Measurements from ENCODE around the gene SYNE1. TPM values are rescaled to one million over a fixed set of nuclear protein-coding genes. Genes with fewer than 3 reads are reported as not detected.
"Not testable (repeated sequence)": the region's sequence is repeated elsewhere in the genome, so short reads cannot be mapped to it uniquely, and the experiment has no call there.

SYNE1 gene
- total and polyA plus RNA-seq, 5 experiments from 2014 or later = 40.7 to 186 (median 69.5) TPM

- Mint-ChIP-seq H3K4me3 (no peak overlapping the region), H3K27ac (no peak overlapping the region), H3K36me3 (no peaks in the 10 kb centered on the region), H3K4me1 (no peaks in the 10 kb centered on the region), H3K9me3 (no peaks in the 10 kb centered on the region), H3K27me3 (no peaks in the 10 kb centered on the region)
- ATAC-seq = no peak
- POLR2A ChIA-PET = no interaction called here
- no peak for DNase-seq
Observed at GRCh38 chr6:152330961-152331360, 306.2 kb downstream of the SYNE1 start.

DNA sequence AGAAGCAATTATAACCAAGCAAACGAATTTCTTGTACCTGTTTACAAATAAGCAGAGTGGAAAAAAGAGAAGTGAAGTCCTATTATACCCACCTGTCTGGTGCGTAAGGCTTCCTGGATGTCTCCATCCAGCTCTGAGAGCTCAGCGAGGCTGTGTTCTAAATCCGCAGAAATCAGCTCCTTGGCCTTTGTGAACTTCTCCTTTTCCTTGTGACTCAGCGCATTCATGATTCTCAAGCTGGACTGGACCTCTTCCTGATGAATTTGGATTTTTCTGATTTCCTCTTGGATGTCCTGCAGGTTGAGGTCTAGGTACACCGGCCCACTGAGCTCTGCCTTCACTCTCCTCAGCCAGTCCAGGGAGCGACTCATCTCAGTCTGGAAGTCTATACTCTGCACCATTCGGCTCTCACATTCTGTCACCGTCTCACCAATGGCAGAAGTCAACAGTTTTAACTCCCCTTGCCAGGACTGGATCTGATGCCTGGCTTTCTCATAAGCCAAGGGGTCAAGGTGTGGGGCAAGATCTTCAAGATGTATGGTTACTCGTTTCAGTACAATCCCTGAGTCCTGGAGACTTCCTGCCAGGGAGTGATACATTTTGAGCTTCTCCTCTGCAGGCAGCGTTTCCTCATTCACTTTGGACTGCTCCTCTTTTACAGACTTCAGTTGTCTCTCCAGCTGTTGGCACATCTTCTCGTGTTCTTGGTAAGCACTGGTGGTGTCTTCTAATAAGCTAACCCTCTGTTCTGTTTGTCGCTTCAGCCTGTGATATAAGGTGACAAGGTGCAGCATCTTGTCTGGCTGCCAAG, 307.3 kb downstream of the SYNE1 start:
- POLR2A ChIA-PET = no interaction called here
- Mint-ChIP-seq H3K9me3 (no peaks in the 10 kb centered on the region), H3K36me3 (no peaks in the 10 kb centered on the region), H3K4me3 (no peak overlapping the region), H3K27ac (no peak overlapping the region), H3K27me3 (no peaks in the 10 kb centered on the region), H3K4me1 (no peaks in the 10 kb centered on the region)
- ATAC-seq = no peak
- no peak for DNase-seq

DNA sequence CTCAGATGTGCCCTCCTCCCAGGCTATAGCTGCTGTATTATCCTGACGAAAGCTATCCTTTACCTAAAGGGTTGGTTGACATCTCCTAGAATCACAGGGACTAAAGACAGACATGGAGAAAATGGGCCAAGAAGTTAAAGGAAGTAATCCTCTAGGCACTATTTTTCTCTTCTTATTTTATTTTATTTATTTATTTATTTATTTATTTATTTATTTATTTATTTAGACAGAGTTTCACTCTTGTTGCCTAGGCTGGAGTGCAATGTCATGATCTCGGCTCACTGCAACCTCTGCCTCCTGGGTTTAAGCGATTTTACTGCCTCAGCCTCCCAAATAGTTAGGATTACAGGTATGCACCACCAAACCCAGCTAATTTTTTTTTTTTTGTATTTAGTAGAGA, 309.0 kb downstream of the SYNE1 start:
- H3K36me3 Mint-ChIP-seq, H3K4me1 Mint-ChIP-seq, H3K4me3 Mint-ChIP-seq, DNase-seq, H3K27ac Mint-ChIP-seq, H3K27me3 Mint-ChIP-seq, H3K9me3 Mint-ChIP-seq, ATAC-seq, POLR2A ChIA-PET: not testable (repeated sequence)

- Mint-ChIP-seq H3K9me3 (no peaks in the 10 kb centered on the region), H3K27me3 (peaks cover 0 to 10% (median 0%) of the 10 kb centered on the region in 5 donors), H3K27ac (no peak overlapping the region), H3K4me3 (no peak overlapping the region), H3K36me3 (no peaks in the 10 kb centered on the region), H3K4me1 (no peaks in the 10 kb centered on the region)
- POLR2A ChIA-PET = no interaction called here
- DNase-seq (no peak), ATAC-seq (no peak)
Observed at GRCh38 chr6:152323376-152323775, 313.8 kb downstream of the SYNE1 start.

DNA sequence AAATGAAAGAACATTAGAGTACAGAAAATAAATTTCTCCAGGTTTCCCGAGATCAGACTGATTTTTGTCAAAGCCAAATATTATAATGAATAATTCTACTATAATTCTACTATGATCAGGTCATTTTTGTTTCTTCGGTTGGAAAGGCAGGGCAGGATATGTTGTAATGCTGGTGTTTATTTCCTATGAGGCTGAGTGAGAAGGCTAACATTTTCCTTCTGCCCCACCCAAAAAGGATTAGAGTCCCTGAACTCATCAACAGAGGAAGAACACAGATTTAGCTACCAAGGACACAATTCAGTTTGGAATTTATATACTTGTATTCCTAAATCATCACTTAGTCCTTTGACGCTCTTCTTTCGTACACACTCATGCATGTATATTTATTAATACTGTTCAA, 318.9 kb downstream of the SYNE1 start:
- POLR2A ChIA-PET = interaction anchor here (0.6 kb wide), 1 partner anchor 21 kb away, joined by 3 read pairs; no protein-coding TSS in a partner anchor
- no peak overlapping the region for H3K27ac Mint-ChIP-seq

GRCh38 chr6:152316024-152316423, 321.1 kb downstream of the SYNE1 start:
- peak overlapping the region in 1 of 10 donors; percentile 24 for H3K27ac Mint-ChIP-seq
- peaks cover 5 to 6% (median 6%) of the 10 kb centered on the region in 4 donors for H3K4me1 Mint-ChIP-seq
- DNase-seq = no peak
- no peaks in the 10 kb centered on the region for H3K9me3 Mint-ChIP-seq
- ATAC-seq = no peak
- H3K27me3 Mint-ChIP-seq = peaks cover 0 to 3% (median 0%) of the 10 kb centered on the region in 5 donors
- no peak overlapping the region for H3K4me3 Mint-ChIP-seq
- POLR2A ChIA-PET = no interaction called here
- no peaks in the 10 kb centered on the region for H3K36me3 Mint-ChIP-seq

More for the DNA sequence above, 318.9 kb downstream of the SYNE1 start:
- Mint-ChIP-seq H3K36me3 (no peaks in the 10 kb centered on the region), H3K27me3 (peaks cover 0 to 10% (median 0%) of the 10 kb centered on the region in 5 donors), H3K9me3 (no peaks in the 10 kb centered on the region), H3K4me1 (peaks cover 0 to 4% (median 2%) of the 10 kb centered on the region in 4 donors), H3K4me3 (no peak overlapping the region)
- no peak for DNase-seq
- no peak for ATAC-seq

DNA sequence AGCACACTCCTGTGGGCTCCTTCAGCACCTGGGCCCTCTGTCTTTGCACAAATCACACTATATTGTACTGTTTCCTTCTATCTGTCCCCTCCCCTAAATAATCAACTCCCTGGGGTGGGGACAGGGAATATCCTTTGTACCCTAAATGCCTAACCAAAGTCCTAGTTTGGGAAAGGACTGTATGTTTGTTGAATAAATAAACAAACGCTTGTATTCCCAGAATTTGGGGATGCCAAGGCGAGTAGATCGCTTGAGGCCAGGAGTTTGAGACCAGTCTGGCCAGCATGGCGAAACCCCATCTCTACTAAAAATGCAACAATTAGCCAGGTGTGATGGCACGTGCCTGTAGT, 322.7 kb downstream of the SYNE1 start:
- H3K9me3 Mint-ChIP-seq = no peaks in the 10 kb centered on the region
- no peak overlapping the region for H3K4me3 Mint-ChIP-seq
- H3K36me3 Mint-ChIP-seq = no peaks in the 10 kb centered on the region
- peaks cover 14 to 21% (median 17%) of the 10 kb centered on the region in 4 donors for H3K4me1 Mint-ChIP-seq
- POLR2A ChIA-PET = interaction anchor here (0.6 kb wide), 1 partner anchor 823 kb away, joined by 8 read pairs; no protein-coding TSS in a partner anchor
- peaks cover 0 to 2% (median 0%) of the 10 kb centered on the region in 5 donors for H3K27me3 Mint-ChIP-seq
- DNase-seq (no peak), ATAC-seq (no peak)
- no peak overlapping the region for H3K27ac Mint-ChIP-seq

DNA sequence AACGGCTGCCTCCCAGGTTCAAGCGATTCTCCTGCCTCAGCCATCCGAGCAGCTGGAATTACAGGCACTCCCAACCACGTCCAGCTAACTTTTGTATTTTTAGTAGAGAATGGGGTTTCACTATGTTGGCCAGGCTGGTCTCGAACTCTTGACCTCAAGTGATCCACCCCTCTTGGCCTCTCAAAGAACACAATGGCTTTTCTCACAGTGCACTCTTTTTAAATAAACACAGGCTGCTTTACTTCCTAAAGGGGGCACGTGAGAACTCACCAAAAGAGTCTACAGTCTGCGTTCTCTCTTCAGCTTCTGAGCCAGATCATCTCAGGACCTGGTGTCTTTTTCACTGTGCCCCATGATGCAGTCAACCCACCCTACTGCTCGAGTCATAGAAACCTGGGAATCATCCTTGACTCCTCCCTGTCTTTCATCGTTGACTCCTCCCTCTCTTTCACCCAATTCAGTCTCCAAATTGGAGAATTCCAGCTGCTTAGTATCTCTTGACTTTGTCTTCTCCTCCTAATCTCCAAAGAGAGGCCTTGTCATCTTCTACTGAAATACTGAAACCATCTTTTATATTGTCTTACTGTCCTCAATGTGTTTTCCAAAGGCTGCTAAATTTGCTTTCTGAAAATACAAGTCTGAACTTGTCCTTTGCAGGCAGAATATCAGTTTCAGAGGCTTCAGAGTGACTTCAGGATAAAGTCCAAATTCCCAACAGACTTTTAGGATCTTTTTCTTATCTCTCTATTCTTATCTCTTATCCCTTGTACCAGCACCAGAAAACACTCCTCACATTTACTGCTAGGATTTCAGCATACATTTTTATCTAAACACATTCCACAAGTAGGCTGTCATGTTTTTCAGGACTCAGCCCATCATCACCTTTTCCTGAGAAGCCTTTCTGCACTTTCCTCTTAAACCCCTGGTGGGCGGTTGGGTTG, 323.4 kb downstream of the SYNE1 start:
- no peak for DNase-seq
- Mint-ChIP-seq H3K27me3 (no peaks in the 10 kb centered on the region), H3K4me1 (peaks cover 18 to 27% (median 22%) of the 10 kb centered on the region in 4 donors), H3K9me3 (no peaks in the 10 kb centered on the region), H3K36me3 (no peaks in the 10 kb centered on the region), H3K27ac (no peak overlapping the region), H3K4me3 (no peak overlapping the region)
- ATAC-seq = no peak
- POLR2A ChIA-PET = interaction anchor here (0.6 kb wide), 1 partner anchor 824 kb away, joined by 8 read pairs; no protein-coding TSS in a partner anchor

DNA sequence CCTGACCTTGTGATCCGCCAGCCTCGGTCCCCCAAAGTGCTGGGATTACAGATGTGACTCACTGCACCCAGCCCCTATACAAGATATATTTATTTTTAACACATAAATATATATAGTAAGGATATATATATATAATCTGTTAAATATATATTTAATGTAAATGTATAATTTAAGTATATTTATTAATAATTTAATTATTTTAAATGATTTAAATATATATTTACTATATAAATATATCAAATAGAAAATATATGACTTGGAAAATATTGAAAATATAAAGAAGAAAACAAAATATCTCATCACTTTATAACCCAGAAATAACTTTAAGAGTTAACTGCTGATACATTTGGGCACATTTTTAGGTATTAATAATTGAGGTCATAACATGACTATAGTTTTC, 324.7 kb downstream of the SYNE1 start:
- H3K27me3 Mint-ChIP-seq = no peaks in the 10 kb centered on the region
- POLR2A ChIA-PET = no interaction called here
- no peaks in the 10 kb centered on the region for H3K9me3 Mint-ChIP-seq
- H3K36me3 Mint-ChIP-seq = no peaks in the 10 kb centered on the region
- peaks cover 20 to 39% (median 32%) of the 10 kb centered on the region in 4 donors for H3K4me1 Mint-ChIP-seq
- DNase-seq = no peak
- H3K4me3 Mint-ChIP-seq = no peak overlapping the region
- no peak overlapping the region for H3K27ac Mint-ChIP-seq
- ATAC-seq = no peak

- no peaks in the 10 kb centered on the region for H3K36me3 Mint-ChIP-seq
- peak; percentile 49 to 65 for ATAC-seq
- peaks cover 20 to 39% (median 32%) of the 10 kb centered on the region in 4 donors for H3K4me1 Mint-ChIP-seq
- H3K27ac Mint-ChIP-seq = peak overlapping the region in 9 of 10 donors; percentile 3 to 93 (median 86)
- POLR2A ChIA-PET = interaction anchor here (1.5 to 1.9 kb wide), 4 partner anchors 9 to 126 kb away, joined by 6 to 19 read pairs (median 8); no protein-coding TSS in a partner anchor
- no peaks in the 10 kb centered on the region for H3K9me3 Mint-ChIP-seq
- H3K4me3 Mint-ChIP-seq = peak overlapping the region; percentile 56 to 87 (median 80)
- peak in 6 of 10 donors; percentile 5 to 69 (median 50) for DNase-seq
- no peaks in the 10 kb centered on the region for H3K27me3 Mint-ChIP-seq
Observed at GRCh38 chr6:152310371-152310954, 326.7 kb downstream of the SYNE1 start.

DNA sequence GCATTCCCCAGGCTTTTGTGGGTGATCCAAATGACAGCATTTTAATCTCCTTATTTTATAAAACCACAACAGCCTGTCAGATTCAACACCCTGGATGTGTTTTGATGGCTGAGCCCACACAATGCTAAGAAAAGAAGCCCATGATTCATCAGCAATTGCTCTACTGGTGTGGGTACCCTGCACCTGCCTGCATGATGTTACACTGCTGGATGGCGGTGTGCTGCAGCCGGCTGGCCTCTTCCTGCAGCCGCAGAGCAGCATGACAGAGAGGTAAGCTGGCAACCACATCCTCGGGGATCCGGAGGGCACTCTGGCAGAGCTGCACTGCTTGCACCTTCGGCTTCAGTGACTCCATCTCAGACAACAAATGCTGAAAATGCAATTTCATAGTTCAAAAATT, 327.5 kb downstream of the SYNE1 start:
- Mint-ChIP-seq H3K4me3 (peak overlapping the region in 5 of 10 donors; percentile 13 to 50 (median 34)), H3K27me3 (no peaks in the 10 kb centered on the region)

GRCh38 chr6:152309006-152309405, 328.2 kb downstream of the SYNE1 start:
- POLR2A ChIA-PET = no interaction called here
- no peak for DNase-seq
- H3K27ac Mint-ChIP-seq = peak overlapping the region in 3 of 10 donors; percentile 3 to 17 (median 14)
- no peak for ATAC-seq
- no peaks in the 10 kb centered on the region for H3K9me3 Mint-ChIP-seq
- peaks cover 19 to 39% (median 32%) of the 10 kb centered on the region in 4 donors for H3K4me1 Mint-ChIP-seq
- H3K36me3 Mint-ChIP-seq = no peaks in the 10 kb centered on the region
- no peaks in the 10 kb centered on the region for H3K27me3 Mint-ChIP-seq
- H3K4me3 Mint-ChIP-seq = no peak overlapping the region

More for the DNA sequence above, 327.5 kb downstream of the SYNE1 start:
- ATAC-seq = peak; percentile 96 to 99
- DNase-seq = peak; percentile 42 to 88 (median 72)
- Mint-ChIP-seq H3K36me3 (no peaks in the 10 kb centered on the region), H3K9me3 (no peaks in the 10 kb centered on the region), H3K27ac (peak overlapping the region in 5 of 10 donors; percentile 12 to 69 (median 40)), H3K4me1 (peaks cover 20 to 39% (median 32%) of the 10 kb centered on the region in 4 donors)
- POLR2A ChIA-PET = interaction anchor here (1.5 to 1.9 kb wide), 4 partner anchors 8 to 125 kb away, joined by 6 to 19 read pairs (median 8); no protein-coding TSS in a partner anchor

All from naive thymus-derived CD8-positive, alpha-beta T cell (primary cell).